Neural cell (in vitro differentiated cells): ENCODE measurements around the gene CASP12. TPM values are rescaled to one million over a fixed set of nuclear protein-coding genes. Genes with fewer than 3 reads are reported as not detected.

Source experiments
- H2AFZ ChIP-seq: fragments of 200-600, 300-800 bp; sonication (generic), shearing (Covaris generic); 2 replicates; pipeline ENCODE4 v1.6.0; 2014; ENCODE audit warnings: low read depth, mild to moderate bottlenecking, antibody characterized with exemption, low read length, moderate library complexity
- H3F3A ChIP-seq: fragments of 200-600 bp; shearing (Covaris generic); 2 replicates; pipeline ENCODE4 v1.6.1; 2016; ENCODE audit warnings: mild to moderate bottlenecking, moderate library complexity, mixed read lengths, antibody characterized with exemption, low read length; ENCODE audit not compliant: insufficient read depth, poor library complexity, severe bottlenecking
- H3K27ac ChIP-seq: fragments of 200-600, 300-800 bp; sonication (generic), shearing (Covaris generic); 2 replicates; pipeline ENCODE4 v1.5.1; 2014; ENCODE audit warnings: mild to moderate bottlenecking, low read length, moderate library complexity
- H3K27me3 ChIP-seq: fragments of 300-800, 200-600 bp; sonication (generic), shearing (Covaris generic); 2 replicates; pipeline ENCODE4 v1.6.0; 2014; ENCODE audit warnings: mild to moderate bottlenecking, low read depth, low read length, moderate library complexity; ENCODE audit not compliant: insufficient read depth
- H3K36me3 ChIP-seq: fragments of 300-800, 200-600 bp; sonication (generic), shearing (Covaris generic); 2 replicates; pipeline ENCODE4 v1.5.1; 2014; ENCODE audit warnings: mild to moderate bottlenecking, antibody characterized with exemption, low read length, moderate library complexity; ENCODE audit not compliant: insufficient read depth
- H3K4me2 ChIP-seq: fragments of 300-800, 200-600 bp; sonication (generic), shearing (Covaris generic); 2 replicates; pipeline ENCODE4 v1.6.0; 2014; ENCODE audit warnings: mild to moderate bottlenecking, low read length
- H3K4me3 ChIP-seq: fragments of 300-800, 200-600 bp; sonication (generic), shearing (Covaris generic); 2 replicates; pipeline ENCODE4 v1.5.1; 2014; ENCODE audit warnings: mild to moderate bottlenecking, low read length, moderate library complexity
- H3K79me2 ChIP-seq: fragments of 200-600 bp; shearing (Covaris generic); replicated peaks from 2 replicates; pipeline ENCODE4 v1.6.0; 2014; ENCODE audit warnings: mild to moderate bottlenecking, low read length, moderate library complexity; ENCODE audit not compliant: insufficient read depth
- H3K9ac ChIP-seq: fragments of 300-800, 200-600 bp; sonication (generic), shearing (Covaris generic); 2 replicates; pipeline ENCODE4 v1.6.1; 2016; ENCODE audit warnings: mild to moderate bottlenecking, low read length, mixed read lengths
- H3K9me2 ChIP-seq: fragments of 200-600 bp; shearing (Covaris generic); 2 replicates; pipeline ENCODE4 v1.6.1; 2016; ENCODE audit warnings: mild to moderate bottlenecking, low read length, mixed read lengths; ENCODE audit not compliant: insufficient read depth
- H3K9me3 ChIP-seq: fragments of 200-600, 300-800 bp; sonication (generic), shearing (Covaris generic); 2 replicates; pipeline ENCODE4 v1.6.1; 2016; ENCODE audit warnings: mild to moderate bottlenecking, mixed run types, low read length, moderate library complexity, mixed read lengths
- H4K20me1 ChIP-seq: fragments of 200-600 bp; shearing (Covaris generic); 2 replicates; pipeline ENCODE4 v1.6.1; 2016; ENCODE audit warnings: mild to moderate bottlenecking, mixed run types; ENCODE audit not compliant: insufficient read depth
- CTCF ChIP-seq: fragments of 450-650 bp; IDR thresholded peaks from 2 replicates; pipeline ENCODE4 v1.5.1; 2014; ENCODE audit warnings: antibody characterized with exemption, mild to moderate bottlenecking, moderate library complexity; ENCODE audit not compliant: poor library complexity, severe bottlenecking
- EP300 ChIP-seq: fragments of 450-650 bp; conservative IDR thresholded peaks from 2 replicates; pipeline ENCODE4 v1.6.1; 2014; ENCODE audit warnings: antibody characterized with exemption, mild to moderate bottlenecking, moderate library complexity; ENCODE audit not compliant: poor library complexity, severe bottlenecking
- EZH2 ChIP-seq: fragments of 200-600, 300-800 bp; shearing (Covaris generic), sonication (generic); IDR thresholded peaks from 2 replicates; pipeline ENCODE4 v1.6.1; 2014; ENCODE audit warnings: antibody characterized with exemption, low read length, borderline replicate concordance, mild to moderate bottlenecking; ENCODE audit not compliant: insufficient read depth, poor library complexity, severe bottlenecking
- MXI1 ChIP-seq: fragments of 450-650 bp; conservative IDR thresholded peaks from 2 replicates; pipeline ENCODE4 v1.6.1; 2014; ENCODE audit warnings: antibody characterized with exemption, mild to moderate bottlenecking; ENCODE audit not compliant: poor library complexity, severe bottlenecking
- POLR2AphosphoS5 ChIP-seq: IDR thresholded peaks from 2 replicates; pipeline ENCODE4 v1.6.1; 2012
- RAD21 ChIP-seq: fragments of 450-650 bp; conservative IDR thresholded peaks from 2 replicates; pipeline ENCODE4 v1.6.1; 2014; ENCODE audit warnings: antibody characterized with exemption, mild to moderate bottlenecking, moderate library complexity
- REST ChIP-seq: IDR thresholded peaks from 2 replicates; pipeline ENCODE4 v1.6.1; 2012; ENCODE audit warnings: borderline replicate concordance
- SMC3 ChIP-seq: fragments of 450-650 bp; conservative IDR thresholded peaks from 2 replicates; pipeline ENCODE4 v1.6.1; 2014; ENCODE audit warnings: antibody characterized with exemption, mild to moderate bottlenecking, moderate library complexity; ENCODE audit not compliant: poor library complexity
- TAF1 ChIP-seq: IDR thresholded peaks from 2 replicates; pipeline ENCODE4 v1.6.1; 2012; ENCODE audit warnings: low read depth
- polyA plus RNA-seq: library from polyadenylated mRNA; depleted of rRNA; stranded (reverse); fragments of >200 nt; gene quantifications from 2 replicates; pipeline ENCODE4 v1.2.3, GENCODE V29; 2014

Gene CASP12
- polyA plus RNA-seq, 1 donor from 2014 or later: not detected

GRCh38 chr11:104866815-104867214 lies 31.4 kb downstream of the CASP12 start:
- TF ChIP-seq MXI1 (no peak), CTCF (no peak), REST (no peak), SMC3 (no peak), POLR2AphosphoS5 (no peak), TAF1 (no peak), EP300 (no peak), RAD21 (no peak), EZH2 (no peak)
- Histone ChIP-seq H3K4me3 (no peak overlapping the region), H3K27me3 (no peaks in the 10 kb centered on the region), H3F3A (no peaks in the 10 kb centered on the region), H4K20me1 (no peaks in the 10 kb centered on the region), H3K36me3 (no peaks in the 10 kb centered on the region), H3K9me3 (peaks cover 5% of the 10 kb centered on the region), H3K9me2 (no peaks in the 10 kb centered on the region), H3K4me2 (no peak overlapping the region), H3K27ac (no peak overlapping the region), H3K79me2 (no peaks in the 10 kb centered on the region), H2AFZ (no peak overlapping the region), H3K9ac (no peak overlapping the region)

- no peaks in the 10 kb centered on the region for H3K79me2 ChIP-seq
- H3K36me3 ChIP-seq: no peaks in the 10 kb centered on the region
- H3K27me3 ChIP-seq: no peaks in the 10 kb centered on the region
- no peaks in the 10 kb centered on the region for H3K9me3 ChIP-seq
- no peak overlapping the region for H3K9ac ChIP-seq
- H2AFZ ChIP-seq: no peak overlapping the region
- H4K20me1 ChIP-seq: no peaks in the 10 kb centered on the region
- H3K4me3 ChIP-seq: no peak overlapping the region
- TF ChIP-seq TAF1: no peak
- TF ChIP-seq EZH2: no peak
- no peak for TF ChIP-seq REST
- TF ChIP-seq SMC3: no peak
- no peak for TF ChIP-seq RAD21
- no peak for TF ChIP-seq POLR2AphosphoS5
- no peak for TF ChIP-seq CTCF
- no peak for TF ChIP-seq EP300
- TF ChIP-seq MXI1: no peak
- no peaks in the 10 kb centered on the region for H3F3A ChIP-seq
- no peak overlapping the region for H3K27ac ChIP-seq
- H3K9me2 ChIP-seq: no peaks in the 10 kb centered on the region
- H3K4me2 ChIP-seq: no peak overlapping the region
These were observed 39.1 kb downstream of the CASP12 start for GRCh38 chr11:104858882-104859775.
